ENCODE measurements around the gene ALDH4A1.

GRCh38 chr1:18932387-18932786 is 30.0 kb upstream of the ALDH4A1 start:
- TF ChIP-seq CTCF (IDR thresholded peaks at IDR 0.05) (no peak), POLR2AphosphoS5 (IDR thresholded peaks at IDR 0.05) (no peak)
